ENCODE results near the gene CAMSAP3.

GRCh38 chr19:7552781-7553180 lies 42.9 kb upstream of the CAMSAP3 start:
- no peak for TF ChIP-seq CTCF (IDR thresholded peaks at IDR 0.05; ENCODE audit: borderline replicate concordance, extremely low read depth, low read length, poor library complexity, severe bottlenecking)
- TF ChIP-seq EZH2 (IDR thresholded peaks at IDR 0.05; ENCODE audit: borderline replicate concordance, low read depth, low read length, severe bottlenecking), result no peak

Measured in DND-41 (cell line).